GM18861 (cell line): ENCODE data around the gene SPECC1L.

ENCODE experiments used
- ATAC-seq: cut with Tn5 transposase; IDR thresholded peaks from one replicate; pipeline ENCODE4 v1.9.1; 2021; ENCODE audit not compliant: unreplicated experiment

Gene SPECC1L

GRCh38 chr22:24322522-24322921 is 51.9 kb downstream of the SPECC1L start:
- ATAC-seq: no peak

- no peak for ATAC-seq
These were observed 52.6 kb downstream of the SPECC1L start for GRCh38 chr22:24323233-24323632.

- no peak for ATAC-seq
These were observed 53.1 kb downstream of the SPECC1L start for GRCh38 chr22:24323695-24324094.

- no peak for ATAC-seq
These were observed 53.5 kb downstream of the SPECC1L start for GRCh38 chr22:24324137-24324536.

DNA sequence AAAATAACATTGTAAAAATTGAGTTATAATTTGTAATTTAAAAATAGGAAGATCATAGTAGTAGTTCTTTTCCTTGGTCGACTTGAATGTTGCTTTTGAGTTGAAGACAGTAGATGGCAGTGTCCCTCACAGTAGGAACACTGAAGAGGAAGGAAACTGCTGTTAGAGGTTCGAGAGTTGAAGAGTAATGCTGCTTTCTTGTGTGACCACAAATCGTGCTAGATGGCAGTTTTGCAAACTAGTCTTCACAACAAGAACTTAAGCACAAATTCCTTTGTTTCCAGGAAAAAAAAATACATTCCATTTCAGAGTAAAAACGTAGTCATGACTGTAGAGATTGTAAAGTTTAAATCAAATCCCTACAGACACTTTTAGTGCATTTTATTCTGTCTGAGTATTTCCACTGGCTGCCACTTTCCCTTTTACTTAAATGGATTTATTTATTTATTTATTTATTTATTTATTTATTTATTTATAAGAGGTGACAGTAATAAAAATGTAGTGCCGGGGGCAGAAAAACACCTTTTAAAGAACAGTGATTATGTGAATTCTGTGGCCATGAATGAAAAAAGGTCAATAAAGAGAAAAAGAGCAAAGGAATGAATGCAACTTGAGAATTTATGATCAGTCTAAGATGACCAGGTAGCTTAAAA is 54.6 kb downstream of the SPECC1L start:
- peak; percentile 49 for ATAC-seq

GRCh38 chr22:24326266-24326665 is 55.6 kb downstream of the SPECC1L start:
- no peak for ATAC-seq

DNA sequence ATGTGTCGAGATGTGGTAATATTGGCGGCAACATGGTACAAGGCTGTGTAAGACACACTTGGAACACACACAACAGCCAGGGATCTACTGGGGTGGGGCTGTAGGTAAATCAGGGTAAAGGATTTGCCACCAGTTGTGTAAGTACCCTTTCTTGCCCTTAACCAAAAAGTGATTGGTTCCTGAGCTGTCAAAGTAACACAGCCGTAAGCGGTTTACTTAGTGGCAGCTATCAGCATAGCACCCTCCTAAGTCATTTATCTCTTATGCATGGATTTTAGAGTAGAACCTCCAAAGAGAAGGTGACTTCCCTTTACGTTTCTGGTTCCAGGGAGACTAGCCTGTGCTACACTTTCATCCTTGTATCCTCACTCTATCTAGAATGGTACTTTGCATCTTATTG is 57.2 kb downstream of the SPECC1L start:
- ATAC-seq: no peak

DNA sequence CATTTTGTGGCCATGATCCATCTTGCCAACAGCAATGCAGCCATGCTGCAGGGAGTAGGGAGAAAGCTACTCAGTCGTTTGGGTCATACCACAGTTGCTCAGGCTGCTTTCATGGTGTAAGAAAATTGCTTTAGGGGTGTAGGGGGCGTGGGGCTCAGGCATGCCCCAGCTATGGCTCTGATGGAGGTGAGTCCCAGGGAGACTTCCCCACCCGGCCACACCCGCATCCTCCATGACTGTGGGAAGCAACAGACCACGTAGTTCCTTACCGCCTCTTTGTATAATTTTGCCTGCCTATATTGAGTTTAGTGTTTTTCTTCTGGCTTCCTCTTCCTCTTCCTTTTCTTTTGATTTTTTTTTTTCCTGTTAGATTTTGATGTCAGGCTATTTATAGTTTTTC is 58.8 kb downstream of the SPECC1L start:
- no peak for ATAC-seq

DNA sequence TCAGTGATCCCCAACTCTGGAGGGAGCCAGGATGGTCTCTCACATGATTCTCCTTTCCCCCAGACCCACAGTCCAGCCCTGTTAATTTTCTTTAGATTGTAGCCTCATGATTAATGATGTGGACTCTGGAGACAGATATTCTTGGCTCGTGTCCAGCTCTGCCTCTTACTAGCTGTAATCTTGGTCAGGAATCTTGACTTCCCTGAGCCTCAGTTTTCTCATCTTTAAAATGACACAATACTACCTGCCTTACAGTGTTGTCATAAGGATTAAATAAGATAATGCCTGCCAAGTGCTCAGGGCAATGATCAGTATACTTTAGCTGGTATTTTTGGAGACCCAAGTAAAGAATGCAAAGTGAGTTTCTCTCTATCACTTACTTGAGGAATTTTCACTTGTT is 60.0 kb downstream of the SPECC1L start:
- no peak for ATAC-seq

DNA sequence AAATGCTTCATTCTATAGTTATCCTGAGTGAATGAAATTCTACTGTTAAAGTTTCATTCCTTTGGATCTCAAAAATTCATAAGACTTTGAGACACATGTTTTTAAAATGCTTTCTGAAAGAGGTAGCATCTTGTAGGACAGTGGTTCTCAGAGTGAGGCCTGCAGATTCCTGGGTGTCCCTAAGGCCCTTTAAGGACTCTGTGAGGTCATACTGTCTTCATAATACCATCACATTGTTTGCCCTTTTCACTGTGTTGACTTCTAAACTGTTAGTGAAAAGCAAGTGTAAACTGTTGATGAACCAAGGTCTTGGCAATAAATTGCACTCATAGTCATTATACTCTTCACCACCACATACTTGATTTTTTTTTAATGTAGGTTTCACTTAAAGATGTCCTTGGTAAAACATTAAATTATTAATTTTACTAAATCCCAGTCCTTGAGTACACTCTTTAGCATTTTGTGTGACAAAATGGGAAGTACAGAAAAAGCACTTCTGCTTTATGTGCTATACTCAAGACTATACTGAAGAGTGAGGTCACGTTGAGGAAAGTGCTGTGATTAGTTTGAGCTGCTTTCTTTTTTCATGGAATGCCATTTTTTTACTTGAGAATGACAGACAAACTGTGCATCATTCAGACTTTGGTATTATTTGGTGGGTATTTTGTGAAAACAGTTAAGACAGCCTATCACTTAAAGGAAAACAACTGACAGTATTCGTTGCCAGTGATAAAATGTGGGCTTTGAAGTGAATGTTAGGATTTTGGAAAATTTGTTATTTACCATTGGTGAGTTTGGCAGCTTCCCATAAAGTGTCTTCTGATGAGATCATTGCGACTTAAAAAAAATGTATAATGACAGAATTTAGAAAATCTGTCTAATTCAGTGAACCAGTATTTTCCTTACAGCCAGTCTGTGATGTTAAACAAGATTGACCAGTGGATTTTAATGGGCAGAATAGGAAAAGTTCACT is 61.1 kb downstream of the SPECC1L start:
- ATAC-seq: no peak

DNA sequence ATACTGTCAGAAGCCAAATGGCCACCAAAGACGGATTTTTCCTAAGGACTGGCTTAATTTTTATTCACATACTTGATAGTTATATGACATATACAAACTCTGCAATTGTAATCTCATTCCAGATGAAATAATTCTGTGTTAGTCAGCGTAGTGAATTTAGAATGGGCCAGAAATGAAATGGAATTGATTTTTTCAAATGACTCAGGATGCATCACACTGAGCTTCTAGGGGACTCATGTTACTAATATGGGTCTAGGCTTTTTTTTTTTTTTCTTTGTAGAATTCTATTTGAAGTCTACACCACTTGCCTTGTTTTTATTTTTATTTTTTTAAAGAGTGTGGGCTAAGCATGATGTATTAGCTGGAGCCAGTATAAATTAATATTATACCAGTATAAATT is 62.7 kb downstream of the SPECC1L start:
- ATAC-seq: no peak

GRCh38 chr22:24335496-24335895 is 64.9 kb downstream of the SPECC1L start:
- ATAC-seq: no peak

DNA sequence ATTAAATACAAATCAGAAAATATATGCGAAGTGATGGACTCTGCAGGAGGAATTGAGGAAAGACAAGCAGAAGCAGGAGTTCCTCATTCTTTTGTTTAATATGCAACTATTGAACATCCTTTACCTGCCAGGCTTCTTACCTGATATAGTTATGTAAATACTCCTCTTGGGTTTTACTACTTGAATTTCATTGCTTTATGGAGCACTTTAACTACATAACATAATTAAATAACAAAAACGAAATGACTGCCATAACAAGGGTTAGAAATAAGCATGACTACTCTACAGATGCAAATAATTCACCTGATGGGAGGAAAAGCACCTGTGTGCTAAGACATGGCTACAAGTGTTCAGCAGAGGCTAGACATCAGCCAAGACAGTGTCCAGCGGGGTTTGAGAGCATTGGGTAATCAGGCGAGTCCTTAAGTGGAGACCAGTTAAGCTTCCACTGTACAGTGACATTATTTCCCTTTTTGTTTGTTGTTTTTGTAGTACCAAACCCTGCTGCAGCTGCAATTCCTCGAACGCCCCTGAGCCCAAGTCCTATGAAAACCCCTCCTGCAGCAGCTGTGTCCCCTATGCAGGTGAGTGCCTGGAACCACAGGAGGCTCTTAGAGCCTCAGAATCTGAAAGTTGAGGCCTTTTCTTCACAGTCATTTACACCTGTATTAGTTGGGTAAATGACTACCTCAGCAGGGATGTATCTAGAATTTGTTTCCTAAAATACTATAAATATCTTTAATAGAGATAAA is 67.4 kb downstream of the SPECC1L start:
- no peak for ATAC-seq

- no peak for ATAC-seq
These were observed 68.3 kb downstream of the SPECC1L start for GRCh38 chr22:24338726-24339451.

- no peak for ATAC-seq
These were observed 68.8 kb downstream of the SPECC1L start for GRCh38 chr22:24339452-24339747.

DNA sequence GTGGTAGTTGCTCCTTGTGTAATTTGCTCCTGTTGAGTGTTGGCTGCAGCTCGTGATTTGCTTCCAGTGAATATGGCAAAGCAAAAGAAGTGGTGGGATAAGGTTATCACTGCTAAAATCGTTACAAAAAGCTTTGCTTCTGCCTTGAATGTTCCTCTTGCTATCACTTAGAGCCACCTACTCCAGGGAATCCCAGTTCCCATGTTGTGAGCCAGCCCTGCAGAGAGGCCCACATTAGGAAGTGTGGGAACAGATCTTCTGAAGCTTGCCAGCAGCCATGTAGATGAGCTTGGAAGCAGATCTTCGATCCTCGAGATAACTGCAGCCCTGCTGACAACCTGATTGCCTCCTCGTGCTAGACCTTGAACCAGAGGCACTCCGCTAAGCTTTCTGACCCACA is 71.0 kb downstream of the SPECC1L start:
- no peak for ATAC-seq

GRCh38 chr22:24350627-24351026 is 80.0 kb downstream of the SPECC1L start:
- no peak for ATAC-seq

- no peak for ATAC-seq
These were observed 82.5 kb downstream of the SPECC1L start for GRCh38 chr22:24353121-24353520.

GRCh38 chr22:24355574-24355973 is 84.9 kb downstream of the SPECC1L start:
- ATAC-seq: no peak

- no peak for ATAC-seq
These were observed 86.9 kb downstream of the SPECC1L start for GRCh38 chr22:24357547-24357946.
